GM18519 (cell line): Measurements from ENCODE around the gene NCOA7.
"Not testable (repeated sequence)": the region's sequence is repeated elsewhere in the genome, so short reads cannot be mapped to it uniquely, and the experiment has no call there.

ENCODE experiments used
- ATAC-seq: cut with Tn5 transposase; IDR thresholded peaks from one replicate; pipeline ENCODE4 v1.9.1; 2021; ENCODE audit warnings: mild to moderate bottlenecking, moderate library complexity; ENCODE audit not compliant: unreplicated experiment, low FRiP score

The NCOA7 gene

GRCh38 chr6:125956506-125957390, 166.0 kb downstream of the NCOA7 start, which contains the start of gene HINT3:
TSS of gene HINT3 (plus strand) at chr6:125956770. CDS start at chr6:125956978, 208 bp downstream.
- peak; percentile 96 for ATAC-seq

GRCh38 chr6:125957391-125957693, 166.6 kb downstream of the NCOA7 start:
- no peak for ATAC-seq

- ATAC-seq, result no peak
Observed at GRCh38 chr6:125957845-125958244, 167.1 kb downstream of the NCOA7 start.

GRCh38 chr6:125959041-125959440, 168.3 kb downstream of the NCOA7 start:
- no peak for ATAC-seq

- ATAC-seq, result no peak
Observed at GRCh38 chr6:125961117-125961516, 170.4 kb downstream of the NCOA7 start.

- ATAC-seq, result no peak
Observed at GRCh38 chr6:125962900-125963497, 172.2 kb downstream of the NCOA7 start.

GRCh38 chr6:125963817-125964216, 173.1 kb downstream of the NCOA7 start:
- ATAC-seq, result no peak

- ATAC-seq, result no peak
Observed at GRCh38 chr6:125966569-125966968, 175.8 kb downstream of the NCOA7 start.

- ATAC-seq, result no peak
Observed at GRCh38 chr6:125968493-125968892, 177.7 kb downstream of the NCOA7 start.

GRCh38 chr6:125970760-125971159, 180.0 kb downstream of the NCOA7 start:
- ATAC-seq, result no peak

GRCh38 chr6:125972478-125972877, 181.7 kb downstream of the NCOA7 start:
- not testable (repeated sequence) for ATAC-seq

- ATAC-seq, result peak; percentile 86
Observed at GRCh38 chr6:125974214-125974866, 183.6 kb downstream of the NCOA7 start.

GRCh38 chr6:125979101-125979500, 188.3 kb downstream of the NCOA7 start:
- no peak for ATAC-seq
